PC-9 (cell line): ENCODE measurements around the gene CTIF. TPM values are rescaled to one million over a fixed set of nuclear protein-coding genes. Genes with fewer than 3 reads are reported as not detected.

Experiments used
- BruUV-seq: library from RNA; stranded (reverse); fragments of 400-500 nt; replicated peaks from 2 replicates; lab custom pipeline; 2021; lab: Mats Ljungman, UMichigan
- CTCF ChIA-PET: fragments of 300-600 bp; sonication (Branson Sonifier 250); formaldehyde crosslinking; loops from one replicate; lab custom pipeline; 2022; ENCODE audit warnings: antibody characterized with exemption; lab: Charles Lee
- POLR2A ChIA-PET: fragments of 300-600 bp; sonication (Branson Sonifier 250); formaldehyde crosslinking; loops from one replicate; lab custom pipeline; 2022; ENCODE audit warnings: antibody characterized with exemption; ENCODE audit not compliant: unreplicated experiment; lab: Charles Lee
- DNase-seq, 2 experiments: peaks; one replicate each; pipeline versions ENCODE4 v3.0.0 to v3.0.0-alpha.2; 2015 to 2022; ENCODE audit warnings: mixed read lengths in 1 of 2
- H2AFZ ChIP-seq: fragments of 200-600 bp; sonication (generic); 2 replicates; pipeline ENCODE4 v1.8.1; 2017; ENCODE audit warnings: antibody characterized with exemption
- H3F3A ChIP-seq: fragments of 200-600 bp; sonication (generic); 2 replicates; pipeline ENCODE4 v1.8.1; 2017; ENCODE audit warnings: antibody characterized with exemption, mild to moderate bottlenecking, low read depth; ENCODE audit not compliant: insufficient read depth
- H3K27ac ChIP-seq: fragments of 200-600 bp; sonication (generic); 2 replicates; pipeline ENCODE4 v1.6.1; 2016; ENCODE audit warnings: mixed run types
- H3K27me3 ChIP-seq: fragments of 200-600 bp; sonication (generic); 2 replicates; pipeline ENCODE4 v1.6.1; 2016; ENCODE audit warnings: low read depth, mixed run types; ENCODE audit not compliant: insufficient read depth
- H3K36me3 ChIP-seq: fragments of 200-600 bp; sonication (generic); 2 replicates; pipeline ENCODE4 v1.6.1; 2016; ENCODE audit warnings: low read depth, mixed run types
- H3K4me1 ChIP-seq: fragments of 200-600 bp; sonication (generic); replicated peaks from 2 replicates; pipeline ENCODE4 v1.6.1; 2016; ENCODE audit warnings: mixed run types; ENCODE audit not compliant: insufficient read depth
- H3K4me2 ChIP-seq: fragments of 200-600 bp; sonication (generic); 2 replicates; pipeline ENCODE4 v1.6.1; 2017; ENCODE audit warnings: mixed run types
- H3K4me3 ChIP-seq: fragments of 200-600 bp; sonication (generic); 2 replicates; pipeline ENCODE4 v1.6.1; 2016; ENCODE audit warnings: mixed run types
- H3K79me2 ChIP-seq: fragments of 200-600 bp; sonication (generic); 2 replicates; pipeline ENCODE4 v1.6.1; 2017; ENCODE audit warnings: low read depth, mixed run types
- H3K9me2 ChIP-seq: fragments of 200-600 bp; sonication (generic); 2 replicates; pipeline ENCODE4 v1.8.1; 2017; ENCODE audit warnings: mild to moderate bottlenecking; ENCODE audit not compliant: insufficient read depth
- H3K9me3 ChIP-seq: fragments of 200-600 bp; sonication (generic); 2 replicates; pipeline ENCODE4 v1.8.1; 2016; ENCODE audit warnings: low read depth; ENCODE audit not compliant: insufficient read depth
- H4K20me1 ChIP-seq: fragments of 200-600 bp; sonication (generic); 2 replicates; pipeline ENCODE4 v1.8.1; 2017; ENCODE audit not compliant: insufficient read depth
- EZH2 ChIP-seq: fragments of 200-600 bp; sonication (generic); IDR thresholded peaks from 2 replicates; pipeline ENCODE4 v1.8.0; 2017; ENCODE audit warnings: antibody characterized with exemption, low read depth
- intact Hi-C: fragments of 100-400 bp; cut with micrococcal nuclease; formaldehyde crosslinking; loops from one replicate; pipeline ENCODE4 v1.10.0; 2022; ENCODE audit not compliant: unreplicated experiment
- total RNA-seq: library from RNA; stranded (reverse); gene quantifications from 2 replicates; pipeline ENCODE4 v1.2.3, GENCODE V29; 2021
- TF ChIP-seq, protein P1 (sequence below): fragments of 200-600 bp; sonication (generic); conservative IDR thresholded peaks from 2 replicates; pipeline ENCODE4 v1.6.1; 2017; ENCODE audit warnings: mixed run types, antibody characterized with exemption, mild to moderate bottlenecking, moderate library complexity

The CTIF gene
- total RNA-seq, 1 experiment from 2014 or later = 26.2 TPM

DNA sequence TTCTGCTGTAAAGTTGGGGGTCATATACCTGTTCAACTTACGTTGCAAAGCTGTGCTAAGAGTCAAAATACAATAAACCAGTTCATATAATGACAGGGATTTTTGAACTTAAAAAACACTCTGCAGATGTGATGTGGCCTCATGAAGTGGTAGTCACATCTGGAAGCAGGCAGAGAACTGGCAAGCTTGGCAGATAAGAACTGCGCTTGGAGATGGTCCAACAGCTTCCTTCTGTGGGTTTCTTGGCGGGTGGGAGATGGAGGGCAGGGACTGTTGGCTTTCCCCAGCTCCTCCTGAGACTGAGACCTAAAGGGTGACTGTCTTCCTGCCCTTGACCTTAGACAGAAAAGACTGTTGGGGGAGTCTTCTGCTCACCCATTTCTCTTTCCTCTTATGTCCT, 140.4 kb downstream of the CTIF start:
- Histone ChIP-seq H3K36me3 (no peaks in the 10 kb centered on the region), H3K27me3 (no peaks in the 10 kb centered on the region), H3K4me1 (no peaks in the 10 kb centered on the region), H3F3A (no peaks in the 10 kb centered on the region), H3K27ac (no peak overlapping the region), H3K9me3 (no peaks in the 10 kb centered on the region), H4K20me1 (no peaks in the 10 kb centered on the region), H3K4me2 (no peak overlapping the region), H3K4me3 (no peak overlapping the region), H2AFZ (no peak overlapping the region), H3K9me2 (no peaks in the 10 kb centered on the region), H3K79me2 (no peaks in the 10 kb centered on the region)
- no peak for DNase-seq
- TF ChIP-seq, protein P1, sequence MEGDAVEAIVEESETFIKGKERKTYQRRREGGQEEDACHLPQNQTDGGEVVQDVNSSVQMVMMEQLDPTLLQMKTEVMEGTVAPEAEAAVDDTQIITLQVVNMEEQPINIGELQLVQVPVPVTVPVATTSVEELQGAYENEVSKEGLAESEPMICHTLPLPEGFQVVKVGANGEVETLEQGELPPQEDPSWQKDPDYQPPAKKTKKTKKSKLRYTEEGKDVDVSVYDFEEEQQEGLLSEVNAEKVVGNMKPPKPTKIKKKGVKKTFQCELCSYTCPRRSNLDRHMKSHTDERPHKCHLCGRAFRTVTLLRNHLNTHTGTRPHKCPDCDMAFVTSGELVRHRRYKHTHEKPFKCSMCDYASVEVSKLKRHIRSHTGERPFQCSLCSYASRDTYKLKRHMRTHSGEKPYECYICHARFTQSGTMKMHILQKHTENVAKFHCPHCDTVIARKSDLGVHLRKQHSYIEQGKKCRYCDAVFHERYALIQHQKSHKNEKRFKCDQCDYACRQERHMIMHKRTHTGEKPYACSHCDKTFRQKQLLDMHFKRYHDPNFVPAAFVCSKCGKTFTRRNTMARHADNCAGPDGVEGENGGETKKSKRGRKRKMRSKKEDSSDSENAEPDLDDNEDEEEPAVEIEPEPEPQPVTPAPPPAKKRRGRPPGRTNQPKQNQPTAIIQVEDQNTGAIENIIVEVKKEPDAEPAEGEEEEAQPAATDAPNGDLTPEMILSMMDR = no peak
- TF ChIP-seq EZH2 = no peak
- CTCF ChIA-PET = no interaction called here
- POLR2A ChIA-PET = no interaction called here
- BruUV-seq = no TSS peak
- intact Hi-C loops = loop anchor here (5.0 kb wide), 1 partner anchor 343 kb away; no protein-coding TSS in a partner anchor

DNA sequence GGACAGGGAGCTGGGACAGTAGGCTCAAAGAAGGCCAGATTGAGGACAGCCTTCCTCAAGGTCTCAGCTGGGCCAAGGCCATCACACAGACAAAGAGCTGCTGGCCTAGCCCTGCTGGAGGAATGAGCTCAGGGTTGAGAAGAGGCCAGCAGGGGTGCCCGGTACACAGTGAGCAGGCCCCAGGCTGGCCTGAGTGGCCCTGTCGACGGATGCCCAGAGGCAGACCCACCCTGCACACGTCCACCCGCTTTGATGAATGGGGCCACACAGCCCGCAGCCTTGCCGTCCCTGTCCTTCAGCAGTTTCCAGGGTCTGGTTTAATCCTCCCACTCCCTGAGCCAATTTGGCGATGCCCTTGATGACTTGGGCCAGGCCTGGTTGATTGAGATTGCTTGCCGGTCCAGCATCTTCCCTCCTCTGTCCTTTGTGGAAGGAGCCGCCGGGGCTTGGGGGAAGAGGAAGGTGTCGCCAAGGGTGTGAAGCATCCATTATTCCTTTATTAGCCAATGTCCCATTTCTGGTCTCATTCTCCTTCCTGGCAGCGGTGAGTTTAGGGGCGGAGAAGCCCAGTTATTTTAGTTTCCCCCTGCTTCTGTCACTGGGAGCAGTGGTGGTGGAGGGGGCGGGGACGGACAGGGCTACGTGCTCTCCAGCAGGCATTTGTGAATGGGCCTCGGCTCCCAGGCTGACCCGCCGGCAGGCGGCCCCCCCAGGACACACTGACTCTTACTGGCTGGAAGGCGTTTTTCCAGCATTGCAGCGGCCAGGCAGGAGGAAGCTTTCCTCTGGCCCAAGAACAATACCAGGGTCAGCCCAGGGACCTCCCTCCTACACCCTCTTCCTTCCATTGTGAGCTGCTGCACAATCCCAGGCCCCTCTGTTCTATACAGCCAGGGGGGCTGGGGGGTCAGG, 141.8 kb downstream of the CTIF start:
- TF ChIP-seq, protein P1 = no peak
- no peak for TF ChIP-seq EZH2
- CTCF ChIA-PET = interaction anchor here (0.5 kb wide), 1 partner anchor 598 kb away, joined by 3 read pairs; no protein-coding TSS in a partner anchor
- H3K4me2 ChIP-seq = no peak overlapping the region
- H3K9me3 ChIP-seq = no peaks in the 10 kb centered on the region
- no peaks in the 10 kb centered on the region for H4K20me1 ChIP-seq
- H3K27ac ChIP-seq = no peak overlapping the region
- no TSS peak for BruUV-seq
- H2AFZ ChIP-seq = no peak overlapping the region
- no peaks in the 10 kb centered on the region for H3K4me1 ChIP-seq
- no peaks in the 10 kb centered on the region for H3K36me3 ChIP-seq
- POLR2A ChIA-PET = no interaction called here
- DNase-seq = no peak
- no peaks in the 10 kb centered on the region for H3K9me2 ChIP-seq
- H3K79me2 ChIP-seq = no peaks in the 10 kb centered on the region
- no peaks in the 10 kb centered on the region for H3K27me3 ChIP-seq
- intact Hi-C loops = no loop called here
- no peak overlapping the region for H3K4me3 ChIP-seq
- H3F3A ChIP-seq = no peaks in the 10 kb centered on the region

DNA sequence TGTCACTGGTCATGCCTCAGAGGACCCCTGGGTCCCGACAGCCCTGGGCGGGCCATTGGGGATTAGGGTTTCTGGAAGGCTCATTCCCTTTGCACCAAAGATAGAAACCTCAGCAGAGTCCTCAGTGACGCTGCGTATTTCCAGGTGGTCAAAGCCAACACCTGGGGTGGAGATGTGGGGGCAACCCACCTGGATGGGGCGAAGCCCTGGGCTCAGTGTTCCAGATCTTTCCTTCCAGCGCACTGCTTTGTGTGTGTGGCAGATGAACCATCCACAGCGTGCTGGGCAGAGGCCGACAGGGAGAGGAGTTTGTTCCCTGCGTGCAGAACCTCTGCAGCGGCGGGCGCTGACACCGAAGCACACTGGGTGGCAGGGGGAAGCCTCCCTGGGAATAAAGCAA, 143.9 kb downstream of the CTIF start:
- no peaks in the 10 kb centered on the region for H3K4me1 ChIP-seq
- DNase-seq = no peak

More for the DNA sequence above, 143.9 kb downstream of the CTIF start:
- Histone ChIP-seq H3K9me3 (no peaks in the 10 kb centered on the region), H3F3A (no peaks in the 10 kb centered on the region), H2AFZ (no peak overlapping the region), H3K79me2 (no peaks in the 10 kb centered on the region), H3K4me2 (no peak overlapping the region), H3K9me2 (no peaks in the 10 kb centered on the region), H3K27ac (no peak overlapping the region), H4K20me1 (no peaks in the 10 kb centered on the region), H3K27me3 (no peaks in the 10 kb centered on the region), H3K36me3 (no peaks in the 10 kb centered on the region), H3K4me3 (no peak overlapping the region)
- intact Hi-C loops = no loop called here
- POLR2A ChIA-PET = no interaction called here
- TF ChIP-seq, protein P1 = no peak
- TF ChIP-seq EZH2 = no peak
- no TSS peak for BruUV-seq
- CTCF ChIA-PET = no interaction called here
